HCT116 (cell line): Measurements from ENCODE around the gene KLF6. TPM values are rescaled to one million over a fixed set of nuclear protein-coding genes. Genes with fewer than 3 reads are reported as not detected.

Experiments
- ATAC-seq: fragments of 200-7000 bp; cut with Tn5 transposase; 2 replicates; pipeline ENCODE4 v1.9.1; 2020; ENCODE audit warnings: mild to moderate bottlenecking, moderate library complexity
- BruUV-seq: library from RNA; stranded (reverse); fragments of 400-500 nt; replicated peaks from 2 replicates; lab custom pipeline; 2021; lab: Mats Ljungman, UMichigan
- CTCF ChIA-PET: fragments of 300-600 bp; sonication (Branson Sonifier 250); formaldehyde crosslinking; loops from one replicate; lab custom pipeline; 2021; ENCODE audit warnings: antibody characterized with exemption; lab: Charles Lee
- POLR2A ChIA-PET: fragments of 300-600, 350-600 bp; sonication (Branson Sonifier 250); formaldehyde crosslinking; loops from one replicate; lab custom pipeline; 2021; ENCODE audit warnings: antibody characterized with exemption; lab: Charles Lee
- RAD21 ChIA-PET, 2 experiments: fragments of 300-600 bp; sonication (Branson Sonifier 250); formaldehyde crosslinking; loops; one replicate each; lab custom pipeline; 2023; ENCODE audit warnings: low total read pairs in 2 of 2; ENCODE audit not compliant: uncharacterized antibody in 2 of 2, unreplicated experiment in 2 of 2, low non-redundant PET in 1 of 2; lab: Charles Lee
- DNase-seq: peaks from one replicate; pipeline ENCODE4 v3.0.0-alpha.2; 2010; ENCODE audit warnings: low read depth, low spot score
- H2AFZ ChIP-seq: fragments of 200-600 bp; shearing (Covaris generic), sonication (generic); 2 replicates; pipeline ENCODE4 v1.6.1; 2017; ENCODE audit warnings: low read depth, mixed run types, mixed read lengths, antibody characterized with exemption, low read length; ENCODE audit not compliant: poor library complexity, severe bottlenecking
- H3K27ac ChIP-seq: 2 replicates; pipeline ENCODE4 v1.5.1; 2012; ENCODE audit warnings: low read depth, low read length
- H3K27me3 ChIP-seq: fragments of 200-600 bp; sonication (generic); 2 replicates; pipeline ENCODE4 v1.6.1; 2016; ENCODE audit warnings: mixed run types, low read length, mixed read lengths; ENCODE audit not compliant: insufficient read depth
- H3K36me3 ChIP-seq, 2 experiments: fragments of 200-500 bp in 1 of 2; fragments of 200-600 bp in 1 of 2; sonication (Bioruptor generic) in 1 of 2; sonication (generic) in 1 of 2; 2 replicates each; pipeline versions ENCODE4 v1.5.1 to v1.6.1; 2014 to 2016; ENCODE audit warnings: low read length in 2 of 2, inconsistent platforms in 1 of 2, mixed read lengths in 1 of 2, mixed run types in 1 of 2; ENCODE audit not compliant: insufficient read depth in 2 of 2, control insufficient read depth in 1 of 2
- H3K4me1 ChIP-seq, 2 experiments: fragments of 200-600 bp in 1 of 2; sonication (generic) in 1 of 2; 2 replicates each; pipeline versions ENCODE4 v1.5.1 to v1.6.1; 2012 to 2017; ENCODE audit warnings: low read length in 2 of 2, inconsistent platforms in 1 of 2, mild to moderate bottlenecking in 1 of 2, mixed read lengths in 1 of 2, mixed run types in 1 of 2, moderate library complexity in 1 of 2; ENCODE audit not compliant: insufficient read depth in 2 of 2, control insufficient read depth in 1 of 2
- H3K4me2 ChIP-seq: fragments of 200-600 bp; sonication (generic); 2 replicates; pipeline ENCODE4 v1.6.1; 2017; ENCODE audit warnings: mixed run types, low read length, mixed read lengths
- H3K4me3 ChIP-seq, 2 experiments: fragments of 200-600 bp in 1 of 2; sonication (generic) in 1 of 2; replicated peaks in 1 of 2; 2 replicates each; pipeline ENCODE4 v1.5.1; 2011 to 2016; ENCODE audit warnings: low read length in 2 of 2, control low read depth in 1 of 2, low read depth in 1 of 2, mild to moderate bottlenecking in 1 of 2, mixed read lengths in 1 of 2, mixed run types in 1 of 2
- H3K79me2 ChIP-seq: fragments of 200-600 bp; sonication (generic); 2 replicates; pipeline ENCODE4 v1.6.1; 2017; ENCODE audit warnings: mild to moderate bottlenecking, mixed run types, low read length, moderate library complexity, mixed read lengths; ENCODE audit not compliant: insufficient read depth
- H3K9ac ChIP-seq: fragments of 200-600 bp; sonication (generic); 2 replicates; pipeline ENCODE4 v1.6.1; 2016; ENCODE audit warnings: low read length, mixed read lengths
- H3K9me2 ChIP-seq: fragments of 200-600 bp; sonication (generic), shearing (Covaris generic); 2 replicates; pipeline ENCODE4 v1.6.1; 2017; ENCODE audit warnings: mixed run types, mild to moderate bottlenecking, moderate library complexity; ENCODE audit not compliant: insufficient read depth
- H3K9me3 ChIP-seq, 2 experiments: fragments of 200-500 bp in 1 of 2; fragments of 200-600 bp in 1 of 2; sonication (Bioruptor generic) in 1 of 2; sonication (generic) in 1 of 2; 2 replicates each; pipeline ENCODE4 v1.6.1; 2014 to 2017; ENCODE audit warnings: low read length in 2 of 2, mixed read lengths in 2 of 2, inconsistent platforms in 1 of 2, low read depth in 1 of 2, mild to moderate bottlenecking in 1 of 2, mixed run types in 1 of 2, moderate library complexity in 1 of 2; ENCODE audit not compliant: control insufficient read depth in 1 of 2, insufficient read depth in 1 of 2
- H4K20me1 ChIP-seq: fragments of 200-600 bp; sonication (generic), shearing (Covaris generic); 2 replicates; pipeline ENCODE4 v1.6.1; 2017; ENCODE audit warnings: mixed run types, mild to moderate bottlenecking, moderate library complexity; ENCODE audit not compliant: insufficient read depth
- ATF3 ChIP-seq: IDR thresholded peaks from 2 replicates; pipeline ENCODE4 v1.6.1; 2012
- CEBPB ChIP-seq: IDR thresholded peaks from 2 replicates; pipeline ENCODE4 v1.6.1; 2012; ENCODE audit warnings: low read depth
- EGR1 ChIP-seq: IDR thresholded peaks from 2 replicates; pipeline ENCODE4 v1.6.1; 2012; ENCODE audit warnings: low read depth
- ELF1 ChIP-seq: IDR thresholded peaks from 2 replicates; pipeline ENCODE4 v1.6.1; 2012; ENCODE audit warnings: low read depth, borderline replicate concordance
- EZH2 ChIP-seq: fragments of 200-600 bp; sonication (generic); IDR thresholded peaks from 2 replicates; pipeline ENCODE4 v1.6.1; 2017; ENCODE audit warnings: antibody characterized with exemption, mixed run types
- EZH2phosphoT487 ChIP-seq: fragments of 200-600 bp; IDR thresholded peaks from 2 replicates; pipeline ENCODE4 v1.6.1; 2018; ENCODE audit warnings: antibody characterized with exemption, borderline replicate concordance
- JUND ChIP-seq: IDR thresholded peaks from 2 replicates; pipeline ENCODE4 v1.6.1; 2012
- POLR2A ChIP-seq: IDR thresholded peaks from 2 replicates; pipeline ENCODE4 v1.7.0; 2011; ENCODE audit warnings: borderline replicate concordance; ENCODE audit not compliant: insufficient read depth, insufficient read length; ENCODE audit errors: extremely low read depth
- POLR2AphosphoS5 ChIP-seq: IDR thresholded peaks from 2 replicates; pipeline ENCODE4 v1.6.1; 2011; ENCODE audit warnings: mild to moderate bottlenecking, low read depth, low read length, moderate library complexity
- REST ChIP-seq: IDR thresholded peaks from 2 replicates; pipeline ENCODE4 v1.6.1; 2012; ENCODE audit warnings: low read depth
- SP1 ChIP-seq: IDR thresholded peaks from 2 replicates; pipeline ENCODE4 v1.6.1; 2012; ENCODE audit warnings: low read depth
- SRF ChIP-seq: IDR thresholded peaks from 2 replicates; pipeline ENCODE4 v1.6.1; 2012; ENCODE audit warnings: low read depth
- YY1 ChIP-seq: IDR thresholded peaks from 2 replicates; pipeline ENCODE4 v1.6.1; 2011; ENCODE audit warnings: low read length, low read depth, moderate library complexity, mild to moderate bottlenecking; ENCODE audit not compliant: insufficient replicate concordance; ENCODE audit errors: extremely low read depth
- ZFX ChIP-seq: fragments of 450-650 bp; IDR thresholded peaks from 2 replicates; pipeline ENCODE4 v1.6.1; 2017
- intact Hi-C: fragments of 100-400 bp; cut with micrococcal nuclease; formaldehyde crosslinking; loops from 2 replicates; pipeline ENCODE4 v1.10.0; 2022
- total RNA-seq: library from RNA; stranded (reverse); gene quantifications from one replicate; pipeline ENCODE4 v1.2.1, GENCODE V29; 2021; ENCODE audit not compliant: unreplicated experiment

Gene KLF6
- total RNA-seq, 1 experiment from 2014 or later = 82.2 TPM

GRCh38 chr10:3789621-3790020 is 4.6 kb upstream of the KLF6 start:
- RAD21 ChIA-PET = no interaction called here
- CTCF ChIA-PET = no interaction called here
- Histone ChIP-seq H3K9ac (no peak overlapping the region), H3K4me1 (peaks cover 14 to 32% of the 10 kb centered on the region in 2 experiments), H3K27me3 (no peaks in the 10 kb centered on the region)
- no TSS peak for BruUV-seq
- ATAC-seq = no peak
- no peak for TF ChIP-seq SRF
- no peak for TF ChIP-seq POLR2A
- TF ChIP-seq CEBPB = no peak
- TF ChIP-seq JUND = no peak
- no peak for TF ChIP-seq EGR1
- TF ChIP-seq ZFX = no peak
- TF ChIP-seq ELF1 = no peak
- TF ChIP-seq ATF3 = no peak
- TF ChIP-seq SP1 = no peak
- TF ChIP-seq REST = no peak
- no peak for TF ChIP-seq POLR2AphosphoS5
- TF ChIP-seq EZH2 = no peak
- no peak for TF ChIP-seq EZH2phosphoT487
- no peak for TF ChIP-seq YY1
- TF ChIP-seq, all 23 proteins: peak for 0
- Histone ChIP-seq H3K4me3 (no peak overlapping the region), H3K27ac (no peak overlapping the region), H2AFZ (no peak overlapping the region), H3K79me2 (peaks cover 4% of the 10 kb centered on the region), H3K9me3 (no peaks in the 10 kb centered on the region), H3K9me2 (no peaks in the 10 kb centered on the region), H3K4me2 (no peak overlapping the region), H4K20me1 (no peaks in the 10 kb centered on the region), H3K36me3 (no peaks in the 10 kb centered on the region)
- intact Hi-C loops = loop anchor here (5.0 to 10.0 kb wide), 2 partner anchors 365 to 873 kb away; no protein-coding TSS in a partner anchor
- no peak for DNase-seq
- POLR2A ChIA-PET = interaction anchor here (0.8 to 1.2 kb wide), 2 partner anchors 20 to 62 kb away, joined by 3 read pairs; no protein-coding TSS in a partner anchor
